ENCODE measurements around the gene RASAL1. TPM values are rescaled to one million over a fixed set of nuclear protein-coding genes. Genes with fewer than 3 reads are reported as not detected.

RASAL1 gene
- total and polyA plus RNA-seq, 2 donors (not counting 1 experiment from before 2014, with no cell fraction given) = 0.10 to 11.0 TPM

DNA sequence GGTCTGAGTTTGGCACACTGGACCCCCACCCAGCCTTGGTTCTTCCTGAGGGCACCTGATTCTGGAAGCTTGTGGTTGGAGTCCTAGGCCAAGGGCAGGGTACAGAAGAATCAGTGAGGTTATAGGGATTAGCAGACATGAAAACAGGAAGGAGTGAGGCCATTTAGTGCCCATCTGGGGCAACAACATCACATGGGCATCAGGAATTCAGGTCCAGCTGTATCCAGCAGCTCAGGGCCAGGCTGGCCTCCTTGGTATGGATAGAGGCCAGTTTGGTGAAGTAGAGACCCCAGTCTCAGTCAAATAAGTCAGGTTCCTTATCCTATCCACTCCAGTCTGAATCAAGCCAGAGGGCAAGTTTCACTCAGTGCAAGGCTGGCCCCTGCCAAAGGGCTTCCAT lies 36.2 kb downstream of the RASAL1 start:
- H3K9me3 ChIP-seq (ENCODE audit: control extremely low read depth in 1 of 3, control insufficient read depth in 2 of 3, insufficient read depth in 1 of 3, low read length in 2 of 3) = peaks cover 0 to 4% (median 0%) of the 10 kb centered on the region in 3 donors
- intact Hi-C loops (cut with micrococcal nuclease) = loop anchor here (2.0 to 5.0 kb wide), 4 partner anchors 53 to 197 kb away; no protein-coding TSS in a partner anchor
- H4K20me1 ChIP-seq (ENCODE audit: control insufficient read depth, insufficient read depth, low read length, poor library complexity, severe bottlenecking) = no peaks in the 10 kb centered on the region
- ATAC-seq (ENCODE audit: low read depth) = no peak
- TF ChIP-seq, protein P1, sequence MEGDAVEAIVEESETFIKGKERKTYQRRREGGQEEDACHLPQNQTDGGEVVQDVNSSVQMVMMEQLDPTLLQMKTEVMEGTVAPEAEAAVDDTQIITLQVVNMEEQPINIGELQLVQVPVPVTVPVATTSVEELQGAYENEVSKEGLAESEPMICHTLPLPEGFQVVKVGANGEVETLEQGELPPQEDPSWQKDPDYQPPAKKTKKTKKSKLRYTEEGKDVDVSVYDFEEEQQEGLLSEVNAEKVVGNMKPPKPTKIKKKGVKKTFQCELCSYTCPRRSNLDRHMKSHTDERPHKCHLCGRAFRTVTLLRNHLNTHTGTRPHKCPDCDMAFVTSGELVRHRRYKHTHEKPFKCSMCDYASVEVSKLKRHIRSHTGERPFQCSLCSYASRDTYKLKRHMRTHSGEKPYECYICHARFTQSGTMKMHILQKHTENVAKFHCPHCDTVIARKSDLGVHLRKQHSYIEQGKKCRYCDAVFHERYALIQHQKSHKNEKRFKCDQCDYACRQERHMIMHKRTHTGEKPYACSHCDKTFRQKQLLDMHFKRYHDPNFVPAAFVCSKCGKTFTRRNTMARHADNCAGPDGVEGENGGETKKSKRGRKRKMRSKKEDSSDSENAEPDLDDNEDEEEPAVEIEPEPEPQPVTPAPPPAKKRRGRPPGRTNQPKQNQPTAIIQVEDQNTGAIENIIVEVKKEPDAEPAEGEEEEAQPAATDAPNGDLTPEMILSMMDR (IDR thresholded peaks at IDR 0.05) = no peak
- no peak overlapping the region for H3K9ac ChIP-seq (ENCODE audit: low read length)
- DNase-seq = no peak
- Mint-ChIP-seq H3K4me3 (no peak overlapping the region), H3K9me3 (ENCODE audit: insufficient read depth) (no peaks in the 10 kb centered on the region), H3K4me1 (peaks cover 21% of the 10 kb centered on the region), H3K27me3 (no peaks in the 10 kb centered on the region), H3K27ac (no peak overlapping the region)
- H3K4me2 ChIP-seq (replicated peaks; ENCODE audit: low read depth, low read length, poor library complexity, severe bottlenecking) = no peak overlapping the region
- ChIA-PET CTCF (interaction anchor here (0.7 to 14.5 kb wide), 14 partner anchors 10 to 199 kb away, joined by 3 to 359 read pairs (median 10); partner anchors contain the start of genes DTX1 and OAS2), POLR2A (no interaction called here)
- H3K4me3 ChIP-seq (ENCODE audit: control extremely low read depth in 1 of 5, extremely low read depth in 1 of 5, insufficient read depth in 1 of 5, low read depth in 2 of 5, low read length in 4 of 5) = no peak overlapping the region
- H2AFZ ChIP-seq (ENCODE audit: insufficient read depth, low read depth, low read length, poor library complexity, severe bottlenecking) = no peak overlapping the region
- H3K27me3 ChIP-seq (replicated peaks in 1 of 4; ENCODE audit: control extremely low read depth in 1 of 4, control insufficient read depth in 3 of 4, insufficient read depth in 4 of 4, low read length in 3 of 4) = peaks cover 0 to 3% (median 0%) of the 10 kb centered on the region in 4 experiments
- H3K27ac ChIP-seq (ENCODE audit: low read length in 2 of 2) = peak overlapping the region in 1 of 2 donors; percentile 17
- no peaks in the 10 kb centered on the region for H3K79me2 ChIP-seq (ENCODE audit: control insufficient read depth, insufficient read depth, low read length)
- peaks cover 16 to 26% of the 10 kb centered on the region in 2 donors for H3K4me1 ChIP-seq (ENCODE audit: control insufficient read depth in 2 of 2, insufficient read depth in 2 of 2, low read length in 2 of 2)
- H3K36me3 ChIP-seq (replicated peaks in 1 of 2; ENCODE audit: control extremely low read depth in 1 of 2, control insufficient read depth in 1 of 2, extremely low read depth in 1 of 2, insufficient read depth in 2 of 2, low read length in 1 of 2) = peaks cover 0 to 18% of the 10 kb centered on the region in 2 experiments

DNA sequence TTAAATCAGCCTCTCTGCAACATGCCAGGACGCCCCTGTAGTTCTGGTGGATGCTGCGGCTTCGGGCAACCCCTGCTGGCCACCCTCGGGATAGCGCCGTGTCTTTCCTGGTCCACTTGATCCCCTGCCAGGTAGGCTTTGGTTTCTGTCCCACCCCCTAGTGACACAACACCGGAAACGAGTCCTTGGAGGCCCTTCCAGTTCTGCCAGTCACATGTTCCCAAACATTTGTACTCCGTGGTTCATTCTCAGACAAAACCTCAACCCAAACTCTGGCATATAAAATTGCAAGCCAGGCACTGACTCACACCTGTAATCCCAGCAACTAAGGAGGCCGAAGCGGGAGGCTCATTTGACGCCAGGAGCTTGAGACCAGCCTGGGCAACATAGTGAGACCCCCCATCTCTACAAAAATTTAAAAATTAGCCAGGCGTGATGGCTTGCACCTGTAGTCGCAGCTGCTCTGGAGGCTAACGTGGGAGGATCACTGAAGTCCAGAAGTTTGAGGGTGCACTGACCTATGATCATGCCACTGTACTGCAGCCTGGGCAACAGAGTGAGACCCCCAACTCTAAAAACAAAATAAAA lies 37.0 kb downstream of the RASAL1 start:
- intact Hi-C loops (cut with micrococcal nuclease) = loop anchor here (1.0 to 5.0 kb wide), 5 partner anchors 50 to 196 kb away; no protein-coding TSS in a partner anchor
- peak overlapping the region; percentile 73 for H3K27ac Mint-ChIP-seq
- Histone ChIP-seq H2AFZ (ENCODE audit: insufficient read depth, low read depth, low read length, poor library complexity, severe bottlenecking) (no peak overlapping the region), H3K79me2 (ENCODE audit: control insufficient read depth, insufficient read depth, low read length) (no peaks in the 10 kb centered on the region), H3K27me3 (replicated peaks in 1 of 4; ENCODE audit: control extremely low read depth in 1 of 4, control insufficient read depth in 3 of 4, insufficient read depth in 4 of 4, low read length in 3 of 4) (peaks cover 0 to under 1% (median 0%) of the 10 kb centered on the region in 4 experiments), H4K20me1 (ENCODE audit: control insufficient read depth, insufficient read depth, low read length, poor library complexity, severe bottlenecking) (no peaks in the 10 kb centered on the region), H3K4me1 (ENCODE audit: control insufficient read depth in 2 of 2, insufficient read depth in 2 of 2, low read length in 2 of 2) (peaks cover 10 to 20% of the 10 kb centered on the region in 2 donors), H3K9ac (ENCODE audit: low read length) (no peak overlapping the region), H3K9me3 (ENCODE audit: control extremely low read depth in 1 of 3, control insufficient read depth in 2 of 3, insufficient read depth in 1 of 3, low read length in 2 of 3) (peaks cover 0 to under 1% (median 0%) of the 10 kb centered on the region in 3 donors), H3K4me3 (ENCODE audit: control extremely low read depth in 1 of 5, extremely low read depth in 1 of 5, insufficient read depth in 1 of 5, low read depth in 2 of 5, low read length in 4 of 5) (no peak overlapping the region), H3K27ac (ENCODE audit: low read length in 2 of 2) (peak overlapping the region in 1 of 2 donors; percentile 15), H3K36me3 (replicated peaks in 1 of 2; ENCODE audit: control extremely low read depth in 1 of 2, control insufficient read depth in 1 of 2, extremely low read depth in 1 of 2, insufficient read depth in 2 of 2, low read length in 1 of 2) (peaks cover 0 to 18% of the 10 kb centered on the region in 2 experiments), H3K4me2 (replicated peaks; ENCODE audit: low read depth, low read length, poor library complexity, severe bottlenecking) (peak overlapping the region; percentile 21)
- WGBS (ENCODE audit: insufficient coverage) = 19% methylated on average over 14 of the region's 15 CpGs
- TF ChIP-seq, protein P1 (IDR thresholded peaks at IDR 0.05) = peak; percentile 95
- TF ChIP-seq EZH2 (IDR thresholded peaks at IDR 0.05; ENCODE audit: borderline replicate concordance, insufficient read depth, low read depth, low read length, poor library complexity, severe bottlenecking) = no peak
- ChIA-PET CTCF (interaction anchor here (0.6 to 14.5 kb wide), 23 partner anchors 8 to 198 kb away, joined by 3 to 359 read pairs (median 5); partner anchors contain the start of genes DTX1 and OAS2), POLR2A (no interaction called here)
- no peaks in the 10 kb centered on the region for H3K9me3 Mint-ChIP-seq (ENCODE audit: insufficient read depth)
- peaks cover 19% of the 10 kb centered on the region for H3K4me1 Mint-ChIP-seq
- no peaks in the 10 kb centered on the region for H3K27me3 Mint-ChIP-seq
- ATAC-seq (ENCODE audit: low read depth) (peak; percentile 87), DNase-seq (peak; percentile 82)
- H3K4me3 Mint-ChIP-seq = no peak overlapping the region
